ENCODE measurements around the gene RHEBL1.

The RHEBL1 gene

GRCh38 chr12:49088150-49088931 lies 18.6 kb upstream of the RHEBL1 start (continued):
- TF ChIP-seq ZSCAN18 (tag by site-specific recombination; IDR thresholded peaks at IDR 0.05) (no peak), ZNF660 (tag by site-specific recombination; IDR thresholded peaks at IDR 0.05) (peak; percentile 80), ZNF664 (tag by site-specific recombination; IDR thresholded peaks at IDR 0.05) (no peak), ZNF140 (tag by site-specific recombination; IDR thresholded peaks at IDR 0.05) (no peak), GLIS1 (tag by site-specific recombination; IDR thresholded peaks at IDR 0.05) (peak; percentile 84), ZNF26 (tag by site-specific recombination; IDR thresholded peaks at IDR 0.05) (no peak), KLF1 (tag by site-specific recombination; IDR thresholded peaks at IDR 0.05) (peak; percentile 31; the same call in 1 of the 2 replicates), ZNF394 (tag by site-specific recombination; IDR thresholded peaks at IDR 0.05; ENCODE audit: borderline replicate concordance) (peak; percentile 45; the same call in 1 of the 2 replicates), ZNF621 (tag by site-specific recombination; IDR thresholded peaks at IDR 0.05) (no peak), TCF7L2 (IDR thresholded peaks at IDR 0.05; ENCODE audit: borderline replicate concordance, low read depth, low read length) (no peak), ZNF341 (tag by site-specific recombination; IDR thresholded peaks at IDR 0.05; ENCODE audit: low read depth) (peak; percentile 68), ZNF19 (tag by site-specific recombination; IDR thresholded peaks at IDR 0.05; ENCODE audit: low read depth) (no peak), ZNF610 (tag by site-specific recombination; IDR thresholded peaks at IDR 0.05; ENCODE audit: borderline replicate concordance) (0 out of 2 replicates have a peak, but pooled peaks have one; percentile 65), ZNF830 (tag by site-specific recombination; IDR thresholded peaks at IDR 0.05; ENCODE audit: low read depth) (no peak), ZSCAN4 (tag by site-specific recombination; IDR thresholded peaks at IDR 0.05) (no peak), ZNF501 (tag by site-specific recombination; IDR thresholded peaks at IDR 0.05) (peak; percentile 74; the same call in 1 of the 2 replicates), ZNF645 (tag by site-specific recombination; IDR thresholded peaks at IDR 0.05) (no peak), ZNF155 (tag by site-specific recombination; IDR thresholded peaks at IDR 0.05) (no peak), ZNF221 (tag by site-specific recombination; IDR thresholded peaks at IDR 0.05; ENCODE audit: borderline replicate concordance) (no peak), ZNF596 (tag by site-specific recombination; IDR thresholded peaks at IDR 0.05) (no peak), ZBTB8A (tag by site-specific recombination; IDR thresholded peaks at IDR 0.05) (no peak; the same call in 1 of the 2 replicates), ZNF366 (tag by site-specific recombination; conservative IDR thresholded peaks at IDR 0.05) (peak; percentile 49), KLF17 (tag by site-specific recombination; IDR thresholded peaks at IDR 0.05) (peak; percentile 71; the same call in 1 of the 2 replicates), ZNF146 (tag by site-specific recombination; IDR thresholded peaks at IDR 0.05) (no peak), ZNF654 (tag by site-specific recombination; IDR thresholded peaks at IDR 0.05; ENCODE audit: low read depth) (peak; percentile 81), ZNF48 (tag by site-specific recombination; IDR thresholded peaks at IDR 0.05) (no peak), ZFP41 (tag by site-specific recombination; IDR thresholded peaks at IDR 0.05; ENCODE audit: borderline replicate concordance) (no peak), ZNF561 (tag by site-specific recombination; IDR thresholded peaks at IDR 0.05; ENCODE audit: borderline replicate concordance) (peak; percentile 73; the same call in 1 of the 2 replicates), ZNF473 (tag by site-specific recombination; IDR thresholded peaks at IDR 0.05) (no peak), SP2 (tag by site-specific recombination; IDR thresholded peaks at IDR 0.05) (peak; percentile 39; the same call in 1 of the 2 replicates), ZNF548 (tag by site-specific recombination; IDR thresholded peaks at IDR 0.05) (no peak), KLF7 (tag by site-specific recombination; IDR thresholded peaks at IDR 0.05; ENCODE audit: borderline replicate concordance) (no peak), ZFP69B (tag by site-specific recombination; IDR thresholded peaks at IDR 0.05) (peak; percentile 71; the same call in 1 of the 2 replicates), KLF8 (tag by site-specific recombination; IDR thresholded peaks at IDR 0.05) (peak; percentile 79), BCL11A (tag by site-specific recombination; IDR thresholded peaks at IDR 0.05; ENCODE audit: low read depth) (no peak)
